Measurements from ENCODE around the gene KRTAP19-2.

The KRTAP19-2 gene

GRCh38 chr21:30486180-30486579 is 1.1 kb downstream of the KRTAP19-2 start:
- no peak overlapping the region for H3K4me3 ChIP-seq (replicated peaks; ENCODE audit: low read depth, low read length)
- no peak for TF ChIP-seq CTCF (IDR thresholded peaks at IDR 0.05; ENCODE audit: low read length, missing control alignments)
- DNase-seq (ENCODE audit: low read depth) = no peak

- DNase-seq (ENCODE audit: low read depth) = no peak
- no peak for TF ChIP-seq CTCF (IDR thresholded peaks at IDR 0.05; ENCODE audit: low read length, missing control alignments)
- no peak overlapping the region for H3K4me3 ChIP-seq (replicated peaks; ENCODE audit: low read depth, low read length)
Observed at GRCh38 chr21:30482130-30482529, 5.1 kb downstream of the KRTAP19-2 start.

- DNase-seq (ENCODE audit: low read depth) = no peak
- no peak within 1 kb of the TSS for H3K4me3 ChIP-seq (replicated peaks; ENCODE audit: low read depth, low read length)
- TF ChIP-seq CTCF (IDR thresholded peaks at IDR 0.05; ENCODE audit: low read length, missing control alignments) = no peak
Observed at GRCh38 chr21:30480145-30480544, 7.1 kb downstream of the KRTAP19-2 start, which contains the start of gene KRTAP19-1. KRTAP19-1 (minus strand) TSS chr21:30480367; CDS start chr21:30480317, 50 bp downstream.

- no peak for TF ChIP-seq CTCF (IDR thresholded peaks at IDR 0.05; ENCODE audit: low read length, missing control alignments)
- no peak for DNase-seq (ENCODE audit: low read depth)
- H3K4me3 ChIP-seq (replicated peaks; ENCODE audit: low read depth, low read length) = no peak overlapping the region
Observed at GRCh38 chr21:30479259-30479658, 8.0 kb downstream of the KRTAP19-2 start.

GRCh38 chr21:30478004-30478403 is 9.2 kb downstream of the KRTAP19-2 start:
- DNase-seq (ENCODE audit: low read depth) = no peak
- no peak for TF ChIP-seq CTCF (IDR thresholded peaks at IDR 0.05; ENCODE audit: low read length, missing control alignments)

GRCh38 chr21:30468900-30469714 is 18.1 kb downstream of the KRTAP19-2 start:
- no peak for TF ChIP-seq CTCF (IDR thresholded peaks at IDR 0.05; ENCODE audit: low read length, missing control alignments)
- no peak overlapping the region for H3K4me3 ChIP-seq (replicated peaks; ENCODE audit: low read depth, low read length)
- no peak for DNase-seq (ENCODE audit: low read depth)

More at GRCh38 chr21:30478004-30478403, 9.2 kb downstream of the KRTAP19-2 start:
- H3K4me3 ChIP-seq (replicated peaks; ENCODE audit: low read depth, low read length) = no peak overlapping the region

GRCh38 chr21:30463713-30464112 is 23.5 kb downstream of the KRTAP19-2 start:
- peak; percentile 22 for TF ChIP-seq CTCF (IDR thresholded peaks at IDR 0.05; ENCODE audit: low read length, missing control alignments)
- no peak for DNase-seq (ENCODE audit: low read depth)
- no peak overlapping the region for H3K4me3 ChIP-seq (replicated peaks; ENCODE audit: low read depth, low read length)

Measured in fibroblast of pulmonary artery (primary cell).